ENCODE results near the gene PSMA6.
A peak's percentile ranks its signal among the peaks of the same experiment; 100 is the strongest.

Gene PSMA6

GRCh38 chr14:35301735-35302528, 9.8 kb downstream of the PSMA6 start:
- DNase-seq (ENCODE audit: low read depth in 1 of 2, low spot score in 1 of 2), result no peak
- Histone ChIP-seq H3K4me3 (replicated peaks; ENCODE audit: insufficient read depth, low read length) (no peak overlapping the region), H3K27me3 (ENCODE audit: insufficient read depth, poor library complexity, severe bottlenecking) (no peaks in the 10 kb centered on the region), H3K27ac (replicated peaks) (0 out of 2 replicates have a peak overlapping the region, but pooled peaks have one; percentile 6)
- TF ChIP-seq, protein P1, sequence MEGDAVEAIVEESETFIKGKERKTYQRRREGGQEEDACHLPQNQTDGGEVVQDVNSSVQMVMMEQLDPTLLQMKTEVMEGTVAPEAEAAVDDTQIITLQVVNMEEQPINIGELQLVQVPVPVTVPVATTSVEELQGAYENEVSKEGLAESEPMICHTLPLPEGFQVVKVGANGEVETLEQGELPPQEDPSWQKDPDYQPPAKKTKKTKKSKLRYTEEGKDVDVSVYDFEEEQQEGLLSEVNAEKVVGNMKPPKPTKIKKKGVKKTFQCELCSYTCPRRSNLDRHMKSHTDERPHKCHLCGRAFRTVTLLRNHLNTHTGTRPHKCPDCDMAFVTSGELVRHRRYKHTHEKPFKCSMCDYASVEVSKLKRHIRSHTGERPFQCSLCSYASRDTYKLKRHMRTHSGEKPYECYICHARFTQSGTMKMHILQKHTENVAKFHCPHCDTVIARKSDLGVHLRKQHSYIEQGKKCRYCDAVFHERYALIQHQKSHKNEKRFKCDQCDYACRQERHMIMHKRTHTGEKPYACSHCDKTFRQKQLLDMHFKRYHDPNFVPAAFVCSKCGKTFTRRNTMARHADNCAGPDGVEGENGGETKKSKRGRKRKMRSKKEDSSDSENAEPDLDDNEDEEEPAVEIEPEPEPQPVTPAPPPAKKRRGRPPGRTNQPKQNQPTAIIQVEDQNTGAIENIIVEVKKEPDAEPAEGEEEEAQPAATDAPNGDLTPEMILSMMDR (IDR thresholded peaks at IDR 0.05; ENCODE audit: insufficient read depth, low read length), result no peak
- TF ChIP-seq GABPA (IDR thresholded peaks at IDR 0.05; ENCODE audit: low read depth) (no peak), SPI1 (IDR thresholded peaks at IDR 0.05; ENCODE audit: borderline replicate concordance, low read depth) (no peak), REST (IDR thresholded peaks at IDR 0.05; ENCODE audit: insufficient replicate concordance, low read depth) (no peak), POLR2AphosphoS5 (IDR thresholded peaks at IDR 0.05; ENCODE audit: low read depth) (no peak)

GRCh38 chr14:35303149-35303935, 11.2 kb downstream of the PSMA6 start:
- H3K4me3 ChIP-seq (replicated peaks; ENCODE audit: insufficient read depth, low read length), result no peak overlapping the region
- TF ChIP-seq, protein P1 (IDR thresholded peaks at IDR 0.05; ENCODE audit: insufficient read depth, low read length), result no peak
- TF ChIP-seq REST (IDR thresholded peaks at IDR 0.05; ENCODE audit: insufficient replicate concordance, low read depth) (no peak), POLR2AphosphoS5 (IDR thresholded peaks at IDR 0.05; ENCODE audit: low read depth) (no peak), GABPA (IDR thresholded peaks at IDR 0.05; ENCODE audit: low read depth) (no peak), SPI1 (IDR thresholded peaks at IDR 0.05; ENCODE audit: borderline replicate concordance, low read depth) (no peak)

DNA sequence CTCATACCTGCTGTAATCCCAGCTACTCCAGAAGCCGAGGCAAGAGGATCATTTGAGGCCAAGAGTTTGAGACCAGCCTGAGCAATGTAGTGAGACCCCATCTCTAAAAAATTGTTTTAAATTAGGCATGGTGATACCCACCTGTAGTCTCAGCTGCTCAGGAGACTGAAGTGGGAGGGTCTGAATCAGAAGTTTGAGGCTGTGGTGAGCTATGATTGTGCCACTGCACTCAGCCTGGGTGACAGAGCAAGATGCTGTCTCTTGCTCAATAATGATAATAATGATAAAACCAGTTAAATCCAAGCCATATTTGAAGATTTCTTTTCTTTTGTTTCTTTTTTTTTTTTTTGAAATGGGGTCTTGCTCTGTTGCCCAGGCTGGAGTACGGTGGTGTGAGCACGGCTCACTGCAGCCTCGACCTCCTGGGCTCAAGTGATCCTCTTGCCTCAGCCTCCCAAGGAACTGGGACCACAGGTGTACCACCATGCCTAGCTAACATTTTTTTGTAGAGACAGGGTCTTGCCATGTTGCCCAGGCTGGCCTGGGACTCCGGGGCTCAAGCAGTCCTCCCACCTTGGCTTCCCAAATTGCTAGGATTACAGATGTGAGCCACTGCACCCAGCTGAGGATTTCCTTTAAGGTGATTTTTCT, 12.8 kb downstream of the PSMA6 start:
- Histone ChIP-seq H3K27ac (replicated peaks) (no peak overlapping the region), H3K4me3 (replicated peaks; ENCODE audit: insufficient read depth, low read length) (no peak overlapping the region), H3K27me3 (ENCODE audit: insufficient read depth, poor library complexity, severe bottlenecking) (no peaks in the 10 kb centered on the region)
- no peak for DNase-seq (ENCODE audit: low read depth in 1 of 2, low spot score in 1 of 2)
- TF ChIP-seq REST (IDR thresholded peaks at IDR 0.05; ENCODE audit: insufficient replicate concordance, low read depth) (no peak), GABPA (IDR thresholded peaks at IDR 0.05; ENCODE audit: low read depth) (no peak), SPI1 (IDR thresholded peaks at IDR 0.05; ENCODE audit: borderline replicate concordance, low read depth) (no peak), POLR2AphosphoS5 (IDR thresholded peaks at IDR 0.05; ENCODE audit: low read depth) (no peak)
- TF ChIP-seq, protein P1 (IDR thresholded peaks at IDR 0.05; ENCODE audit: insufficient read depth, low read length), result no peak

More at GRCh38 chr14:35303149-35303935, 11.2 kb downstream of the PSMA6 start:
- H3K27ac ChIP-seq (replicated peaks), result peak overlapping the region; percentile 12; the same call in 1 of the 2 replicates
- no peak for DNase-seq (ENCODE audit: low read depth in 1 of 2, low spot score in 1 of 2)
- no peaks in the 10 kb centered on the region for H3K27me3 ChIP-seq (ENCODE audit: insufficient read depth, poor library complexity, severe bottlenecking)
